ENCODE measurements around the gene SIDT2.
A peak's percentile ranks its signal among the peaks of the same experiment; 100 is the strongest.

The SIDT2 gene

GRCh38 chr11:117223741-117224689 lies 45.5 kb downstream of the SIDT2 start:
- DNase-seq = no peak

GRCh38 chr11:117225553-117226170 lies 47.1 kb downstream of the SIDT2 start:
- DNase-seq = no peak

- peak; percentile 92 for DNase-seq
Measured at GRCh38 chr11:117226388-117227385, 48.1 kb downstream of the SIDT2 start.

- no peak for DNase-seq
Measured at GRCh38 chr11:117228091-117228490, 49.5 kb downstream of the SIDT2 start.

- DNase-seq = no peak
Measured at GRCh38 chr11:117229411-117229810, 50.9 kb downstream of the SIDT2 start.

- DNase-seq = no peak
Measured at GRCh38 chr11:117229931-117230285, 51.4 kb downstream of the SIDT2 start.

- no peak for DNase-seq
Measured at GRCh38 chr11:117230286-117230961, 51.9 kb downstream of the SIDT2 start.

- DNase-seq = no peak
Measured at GRCh38 chr11:117230999-117231841, 52.7 kb downstream of the SIDT2 start.

GRCh38 chr11:117231842-117232091 lies 53.2 kb downstream of the SIDT2 start, which contains the start of gene PCSK7:
Gene PCSK7, minus strand, starts transcription at chr11:117232073. Its CDS starts 2,229 bp downstream, at chr11:117229844.
- no peak for DNase-seq

GRCh38 chr11:117232092-117232878 lies 53.7 kb downstream of the SIDT2 start, which contains the start of gene RNF214:
Gene RNF214, plus strand, starts transcription at chr11:117232671. Its CDS starts 1,602 bp downstream, at chr11:117234273.
- peak; percentile 68 for DNase-seq

GRCh38 chr11:117232911-117233409 lies 54.4 kb downstream of the SIDT2 start:
- no peak for DNase-seq

GRCh38 chr11:117238221-117238620 lies 59.7 kb downstream of the SIDT2 start:
- DNase-seq = no peak

- DNase-seq = no peak
Measured at GRCh38 chr11:117239295-117239694, 60.8 kb downstream of the SIDT2 start.

All from DMS79 treated with DMSO at 0.1 percent for 48 hours (cell line).